Measurements from ENCODE around the gene SIN3B.

DNA sequence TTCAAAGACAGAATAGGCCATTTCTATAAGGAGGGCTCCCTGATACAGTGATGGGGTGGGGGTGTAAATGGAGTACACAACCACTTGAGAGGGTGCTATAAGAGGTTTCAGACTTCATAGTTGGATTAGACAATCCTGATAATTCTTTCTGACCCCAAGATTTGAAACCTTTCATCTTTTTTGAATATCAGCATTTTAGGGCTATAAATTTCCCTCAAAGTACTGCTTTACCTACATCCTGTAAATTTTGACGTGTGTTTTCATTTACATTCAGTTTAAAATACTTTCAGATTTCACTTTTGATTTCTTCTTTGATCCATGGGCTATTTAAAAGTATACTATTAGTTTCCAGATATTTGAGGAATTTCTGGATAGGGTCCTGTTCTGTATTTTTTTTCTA lies 40.0 kb upstream of the SIN3B start:
- TF ChIP-seq, protein P1, sequence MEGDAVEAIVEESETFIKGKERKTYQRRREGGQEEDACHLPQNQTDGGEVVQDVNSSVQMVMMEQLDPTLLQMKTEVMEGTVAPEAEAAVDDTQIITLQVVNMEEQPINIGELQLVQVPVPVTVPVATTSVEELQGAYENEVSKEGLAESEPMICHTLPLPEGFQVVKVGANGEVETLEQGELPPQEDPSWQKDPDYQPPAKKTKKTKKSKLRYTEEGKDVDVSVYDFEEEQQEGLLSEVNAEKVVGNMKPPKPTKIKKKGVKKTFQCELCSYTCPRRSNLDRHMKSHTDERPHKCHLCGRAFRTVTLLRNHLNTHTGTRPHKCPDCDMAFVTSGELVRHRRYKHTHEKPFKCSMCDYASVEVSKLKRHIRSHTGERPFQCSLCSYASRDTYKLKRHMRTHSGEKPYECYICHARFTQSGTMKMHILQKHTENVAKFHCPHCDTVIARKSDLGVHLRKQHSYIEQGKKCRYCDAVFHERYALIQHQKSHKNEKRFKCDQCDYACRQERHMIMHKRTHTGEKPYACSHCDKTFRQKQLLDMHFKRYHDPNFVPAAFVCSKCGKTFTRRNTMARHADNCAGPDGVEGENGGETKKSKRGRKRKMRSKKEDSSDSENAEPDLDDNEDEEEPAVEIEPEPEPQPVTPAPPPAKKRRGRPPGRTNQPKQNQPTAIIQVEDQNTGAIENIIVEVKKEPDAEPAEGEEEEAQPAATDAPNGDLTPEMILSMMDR (IDR thresholded peaks at IDR 0.05): no peak
- no peak for TF ChIP-seq POLR2A (IDR thresholded peaks at IDR 0.05)
- no peak for TF ChIP-seq EP300 (IDR thresholded peaks at IDR 0.05)
